ENCODE results near the gene FGGY. TPM values are rescaled to one million over a fixed set of nuclear protein-coding genes. Genes with fewer than 3 reads are reported as not detected.

The FGGY gene
- total RNA-seq, 4 donors from 2014 or later: 23.3 to 26.4 (median 25.3) TPM

DNA sequence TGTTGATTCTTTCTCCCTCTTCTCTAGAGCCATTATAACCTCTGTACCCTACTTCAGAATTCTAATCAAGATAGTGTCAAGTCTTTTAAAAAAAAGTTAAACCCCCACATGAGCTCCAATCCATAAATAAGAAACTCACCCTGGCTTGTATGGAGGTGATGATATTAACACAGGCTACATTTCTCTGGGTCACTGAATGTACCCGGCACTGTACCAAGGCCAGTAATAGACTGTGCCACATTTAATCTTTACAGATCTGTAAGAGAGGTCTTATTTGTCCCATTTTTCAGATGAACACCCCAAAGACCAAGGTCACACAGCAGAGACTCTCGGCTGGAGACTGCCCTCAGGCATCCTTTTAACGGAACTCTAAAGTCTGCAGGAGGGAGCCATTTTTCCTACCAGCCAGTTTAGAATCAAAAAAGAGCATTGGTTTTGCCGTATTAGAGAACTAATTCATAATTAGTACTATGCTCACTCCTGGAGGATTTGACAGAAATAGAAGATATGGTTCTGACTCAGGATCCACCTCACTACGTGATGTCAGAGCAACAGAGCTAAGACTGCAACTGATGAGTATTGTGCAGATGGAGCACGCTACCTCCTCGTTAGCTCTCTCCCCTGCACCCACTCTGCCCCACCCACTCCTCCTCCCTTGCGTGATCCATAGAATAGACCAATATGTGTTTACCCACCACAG lies 300.7 kb downstream of the FGGY start:
- intact Hi-C loops (cut with DNase I): loop anchor here (5.0 kb wide), 1 partner anchor 85 kb away; no protein-coding TSS in a partner anchor
- Histone ChIP-seq H3K27me3 (no peaks in the 10 kb centered on the region), H3K27ac (replicated peaks in 1 of 4) (peak overlapping the region; percentile 82 to 89 (median 87)), H3K36me3 (no peaks in the 10 kb centered on the region), H3K9me3 (no peaks in the 10 kb centered on the region), H3K4me3 (no peak overlapping the region), H3K4me1 (peaks cover 21 to 68% (median 51%) of the 10 kb centered on the region in 4 donors)
- no peak for DNase-seq (ENCODE audit: extremely low spot score)
- 98% methylated on average over 8 of the region's 8 CpGs for WGBS
- TF ChIP-seq, protein P1, sequence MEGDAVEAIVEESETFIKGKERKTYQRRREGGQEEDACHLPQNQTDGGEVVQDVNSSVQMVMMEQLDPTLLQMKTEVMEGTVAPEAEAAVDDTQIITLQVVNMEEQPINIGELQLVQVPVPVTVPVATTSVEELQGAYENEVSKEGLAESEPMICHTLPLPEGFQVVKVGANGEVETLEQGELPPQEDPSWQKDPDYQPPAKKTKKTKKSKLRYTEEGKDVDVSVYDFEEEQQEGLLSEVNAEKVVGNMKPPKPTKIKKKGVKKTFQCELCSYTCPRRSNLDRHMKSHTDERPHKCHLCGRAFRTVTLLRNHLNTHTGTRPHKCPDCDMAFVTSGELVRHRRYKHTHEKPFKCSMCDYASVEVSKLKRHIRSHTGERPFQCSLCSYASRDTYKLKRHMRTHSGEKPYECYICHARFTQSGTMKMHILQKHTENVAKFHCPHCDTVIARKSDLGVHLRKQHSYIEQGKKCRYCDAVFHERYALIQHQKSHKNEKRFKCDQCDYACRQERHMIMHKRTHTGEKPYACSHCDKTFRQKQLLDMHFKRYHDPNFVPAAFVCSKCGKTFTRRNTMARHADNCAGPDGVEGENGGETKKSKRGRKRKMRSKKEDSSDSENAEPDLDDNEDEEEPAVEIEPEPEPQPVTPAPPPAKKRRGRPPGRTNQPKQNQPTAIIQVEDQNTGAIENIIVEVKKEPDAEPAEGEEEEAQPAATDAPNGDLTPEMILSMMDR (IDR thresholded peaks at IDR 0.05): no peak
- TF ChIP-seq POLR2AphosphoS5 (IDR thresholded peaks at IDR 0.05): no peak
- TF ChIP-seq POLR2A (IDR thresholded peaks at IDR 0.05; ENCODE audit: low read depth): no peak
- no peak for TF ChIP-seq EP300 (IDR thresholded peaks at IDR 0.05)

DNA sequence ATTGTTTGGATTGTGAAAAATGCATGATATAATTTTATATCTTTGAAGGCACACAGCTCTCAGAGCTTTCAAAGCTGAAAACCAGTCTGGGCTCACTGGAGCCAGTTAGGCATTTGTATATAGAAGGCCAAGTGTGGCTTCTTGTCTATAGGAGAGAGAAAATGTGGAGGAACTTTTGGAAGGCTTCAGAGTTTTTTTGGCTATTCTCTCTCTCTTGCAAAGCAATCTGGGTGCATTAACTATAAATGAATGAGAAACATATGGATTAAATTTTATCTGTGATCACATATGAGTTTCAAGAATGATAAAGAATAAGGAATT lies 301.2 kb downstream of the FGGY start:
- Histone ChIP-seq H3K36me3 (no peaks in the 10 kb centered on the region), H3K27me3 (no peaks in the 10 kb centered on the region), H3K9me3 (no peaks in the 10 kb centered on the region), H3K27ac (replicated peaks in 1 of 4) (peak overlapping the region in 3 of 4 donors; percentile 86 to 89 (median 88)), H3K4me3 (no peak overlapping the region), H3K4me1 (peaks cover 21 to 68% (median 51%) of the 10 kb centered on the region in 4 donors)
- TF ChIP-seq EP300 (IDR thresholded peaks at IDR 0.05) (no peak), POLR2AphosphoS5 (IDR thresholded peaks at IDR 0.05) (no peak), POLR2A (IDR thresholded peaks at IDR 0.05; ENCODE audit: low read depth) (no peak)
- TF ChIP-seq, protein P1 (IDR thresholded peaks at IDR 0.05): no peak
- no peak for DNase-seq (ENCODE audit: extremely low spot score)
- intact Hi-C loops (cut with DNase I): loop anchor here (5.0 kb wide), 1 partner anchor 84 kb away; no protein-coding TSS in a partner anchor

DNA sequence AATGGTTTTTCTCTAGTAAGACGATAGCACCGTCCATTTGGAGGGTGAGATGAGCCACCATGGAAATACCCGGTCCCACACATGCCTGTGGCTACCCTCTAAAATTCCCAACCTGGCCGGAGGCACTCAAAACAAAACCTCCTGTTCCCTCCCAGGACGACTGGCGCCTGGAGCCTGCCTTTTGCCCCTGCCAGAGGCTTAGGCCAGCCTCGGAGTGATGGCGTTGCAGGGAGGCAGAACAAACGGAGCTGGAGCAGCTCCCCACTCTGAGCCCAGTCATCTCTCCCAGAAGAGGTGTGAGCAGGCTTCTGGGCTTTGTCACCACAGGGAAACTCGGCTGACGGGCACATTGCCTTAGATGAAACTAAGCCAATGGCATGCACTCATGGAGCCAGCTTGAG lies 304.1 kb downstream of the FGGY start:
- Histone ChIP-seq H3K4me3 (no peak overlapping the region), H3K9me3 (no peaks in the 10 kb centered on the region), H3K4me1 (peaks cover 15 to 59% (median 41%) of the 10 kb centered on the region in 4 donors), H3K27me3 (no peaks in the 10 kb centered on the region), H3K27ac (replicated peaks in 1 of 4) (peak overlapping the region; percentile 38 to 80 (median 62)), H3K36me3 (no peaks in the 10 kb centered on the region)
- TF ChIP-seq, protein P1 (IDR thresholded peaks at IDR 0.05): no peak
- no peak for TF ChIP-seq EP300 (IDR thresholded peaks at IDR 0.05)
- TF ChIP-seq POLR2AphosphoS5 (IDR thresholded peaks at IDR 0.05): peak; percentile 37 to 90
- no peak for TF ChIP-seq POLR2A (IDR thresholded peaks at IDR 0.05; ENCODE audit: low read depth)
- intact Hi-C loops (cut with DNase I): loop anchor here (5.0 kb wide), 1 partner anchor 209 kb away; no protein-coding TSS in a partner anchor
- no peak for DNase-seq (ENCODE audit: extremely low spot score)
- 76% methylated on average over 11 of the region's 11 CpGs for WGBS

DNA sequence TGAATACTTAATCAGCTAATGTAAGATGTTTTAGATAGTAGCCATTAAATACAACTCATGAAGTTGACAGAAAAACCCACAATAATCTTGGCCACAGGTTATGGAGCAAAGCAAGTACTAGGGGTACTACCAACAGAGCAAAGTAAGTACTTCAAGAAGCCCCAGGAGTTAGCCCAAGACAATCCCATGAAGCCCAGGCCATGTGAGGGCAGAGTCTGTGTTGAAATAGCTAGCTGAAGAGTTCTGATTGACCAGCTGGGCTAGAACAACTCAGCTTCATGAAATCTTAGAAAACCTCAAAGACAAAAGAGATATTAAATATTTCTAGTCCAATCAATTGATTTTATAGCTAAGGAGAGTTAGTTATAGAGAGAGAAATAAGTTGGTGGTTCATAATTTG lies 304.9 kb downstream of the FGGY start:
- H3K27me3 ChIP-seq: no peaks in the 10 kb centered on the region
- no peak for DNase-seq (ENCODE audit: extremely low spot score)
- peaks cover 7 to 55% (median 35%) of the 10 kb centered on the region in 4 donors for H3K4me1 ChIP-seq
- no peak overlapping the region for H3K4me3 ChIP-seq
- TF ChIP-seq POLR2A (IDR thresholded peaks at IDR 0.05; ENCODE audit: low read depth) (no peak), EP300 (IDR thresholded peaks at IDR 0.05) (no peak), POLR2AphosphoS5 (IDR thresholded peaks at IDR 0.05) (no peak)
- TF ChIP-seq, protein P1 (IDR thresholded peaks at IDR 0.05): no peak
- no peaks in the 10 kb centered on the region for H3K36me3 ChIP-seq
- peak overlapping the region in 3 of 4 donors; percentile 58 to 80 (median 65) for H3K27ac ChIP-seq (replicated peaks in 1 of 4)
- no peaks in the 10 kb centered on the region for H3K9me3 ChIP-seq
- intact Hi-C loops (cut with DNase I): loop anchor here (5.0 kb wide), 1 partner anchor 210 kb away; no protein-coding TSS in a partner anchor

All from esophagus muscularis mucosa (tissue), 4 donors.